ENCODE results near the gene ATP8A2. TPM values are rescaled to one million over a fixed set of nuclear protein-coding genes. Genes with fewer than 3 reads are reported as not detected.

The ATP8A2 gene
- total RNA-seq, 1 donor from 2014 or later, result 1.9 TPM

DNA sequence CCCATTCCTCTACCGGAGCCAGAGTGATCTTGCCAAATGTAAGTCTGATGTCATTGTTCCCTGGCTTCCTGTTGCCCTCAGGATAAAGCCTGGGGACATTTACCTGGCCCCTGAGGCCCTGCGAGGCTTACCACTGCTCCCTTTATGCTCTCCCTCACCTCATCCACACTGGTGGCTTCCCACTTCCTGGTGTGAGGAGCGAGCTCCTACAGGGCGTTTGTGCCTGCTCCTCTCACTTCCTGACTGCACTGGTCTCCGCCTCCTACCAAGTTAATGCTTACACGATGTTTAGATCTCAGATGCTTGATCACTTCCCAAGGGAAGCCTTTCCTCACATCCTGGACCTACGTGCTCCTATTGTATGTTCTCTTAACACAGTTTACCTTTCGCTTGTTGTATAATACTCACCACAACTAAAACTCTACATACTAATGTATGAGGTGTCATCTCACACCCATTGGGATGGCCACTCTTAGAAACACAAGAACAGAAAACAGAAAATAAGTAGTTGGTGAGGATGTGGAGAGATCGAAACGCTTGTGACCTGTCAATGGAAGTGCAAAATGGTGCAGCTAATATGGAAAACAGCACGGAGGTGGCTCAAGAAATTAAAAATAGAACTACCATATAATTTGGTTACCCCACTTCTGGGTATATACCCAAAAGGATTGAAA, 502.4 kb downstream of the ATP8A2 start:
- TF ChIP-seq, protein P1, sequence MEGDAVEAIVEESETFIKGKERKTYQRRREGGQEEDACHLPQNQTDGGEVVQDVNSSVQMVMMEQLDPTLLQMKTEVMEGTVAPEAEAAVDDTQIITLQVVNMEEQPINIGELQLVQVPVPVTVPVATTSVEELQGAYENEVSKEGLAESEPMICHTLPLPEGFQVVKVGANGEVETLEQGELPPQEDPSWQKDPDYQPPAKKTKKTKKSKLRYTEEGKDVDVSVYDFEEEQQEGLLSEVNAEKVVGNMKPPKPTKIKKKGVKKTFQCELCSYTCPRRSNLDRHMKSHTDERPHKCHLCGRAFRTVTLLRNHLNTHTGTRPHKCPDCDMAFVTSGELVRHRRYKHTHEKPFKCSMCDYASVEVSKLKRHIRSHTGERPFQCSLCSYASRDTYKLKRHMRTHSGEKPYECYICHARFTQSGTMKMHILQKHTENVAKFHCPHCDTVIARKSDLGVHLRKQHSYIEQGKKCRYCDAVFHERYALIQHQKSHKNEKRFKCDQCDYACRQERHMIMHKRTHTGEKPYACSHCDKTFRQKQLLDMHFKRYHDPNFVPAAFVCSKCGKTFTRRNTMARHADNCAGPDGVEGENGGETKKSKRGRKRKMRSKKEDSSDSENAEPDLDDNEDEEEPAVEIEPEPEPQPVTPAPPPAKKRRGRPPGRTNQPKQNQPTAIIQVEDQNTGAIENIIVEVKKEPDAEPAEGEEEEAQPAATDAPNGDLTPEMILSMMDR (IDR thresholded peaks at IDR 0.05), result no peak
- no peaks in the 10 kb centered on the region for H3K36me3 ChIP-seq
- no peaks in the 10 kb centered on the region for H3K4me1 ChIP-seq
- no peaks in the 10 kb centered on the region for H3K27me3 ChIP-seq
- no peaks in the 10 kb centered on the region for H3K9me3 ChIP-seq
- ATAC-seq (no peak), DNase-seq (no peak)
- H3K27ac ChIP-seq, result no peak overlapping the region
- intact Hi-C loops (cut with DNase I), result no loop called here
- H3K4me3 ChIP-seq, result no peak overlapping the region

DNA sequence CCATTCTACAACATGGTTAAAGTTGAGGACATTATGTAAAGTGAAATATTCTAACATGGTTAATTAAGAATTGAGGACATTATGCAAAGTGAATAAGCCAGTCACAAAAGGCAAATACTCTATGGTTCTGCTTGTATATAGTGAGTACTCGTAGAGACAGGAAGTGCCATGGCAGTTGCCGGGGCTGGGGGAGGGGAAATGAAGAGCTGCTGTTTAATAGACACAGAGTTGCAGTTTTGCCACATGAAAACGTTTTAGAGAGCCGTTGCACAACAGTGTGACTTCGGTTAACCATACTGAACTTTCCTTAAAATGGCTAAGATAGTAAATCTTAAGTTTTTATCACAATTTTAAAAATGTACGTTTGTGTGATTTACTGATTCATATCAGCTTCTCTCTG, 503.1 kb downstream of the ATP8A2 start:
- DNase-seq, result no peak

DNA sequence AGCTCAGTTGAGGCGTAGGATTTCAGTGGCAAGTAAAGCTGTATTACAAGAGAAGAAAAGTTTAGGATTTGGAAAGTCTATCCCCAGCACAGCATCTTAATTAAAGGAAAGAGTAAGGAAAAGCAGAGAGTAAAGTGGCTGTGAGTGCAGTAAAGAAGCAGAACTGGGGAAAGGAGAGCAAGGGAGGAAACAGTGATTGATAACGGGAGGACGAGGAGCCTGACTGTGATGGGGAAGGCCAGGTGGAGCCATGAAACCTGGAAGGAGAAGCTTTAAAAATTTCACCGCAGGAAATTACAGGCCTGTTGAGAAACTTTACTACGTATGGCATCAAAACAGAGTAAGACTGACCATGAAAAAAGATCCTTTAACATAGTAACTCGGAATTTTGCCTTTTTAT, 504.5 kb downstream of the ATP8A2 start:
- DNase-seq (no peak), ATAC-seq (no peak)
- no peaks in the 10 kb centered on the region for H3K27me3 ChIP-seq
- H3K4me3 ChIP-seq, result no peak overlapping the region
- no peaks in the 10 kb centered on the region for H3K9me3 ChIP-seq
- H3K4me1 ChIP-seq, result no peaks in the 10 kb centered on the region
- intact Hi-C loops (cut with DNase I), result no loop called here
- TF ChIP-seq, protein P1 (IDR thresholded peaks at IDR 0.05), result no peak
- no peaks in the 10 kb centered on the region for H3K36me3 ChIP-seq
- H3K27ac ChIP-seq, result no peak overlapping the region

More for the DNA sequence above, 503.1 kb downstream of the ATP8A2 start:
- intact Hi-C loops (cut with DNase I), result no loop called here
- no peaks in the 10 kb centered on the region for H3K9me3 ChIP-seq
- TF ChIP-seq, protein P1 (IDR thresholded peaks at IDR 0.05), result no peak
- no peak overlapping the region for H3K4me3 ChIP-seq
- peak; percentile 35 for ATAC-seq
- no peaks in the 10 kb centered on the region for H3K27me3 ChIP-seq
- H3K27ac ChIP-seq, result no peak overlapping the region
- no peaks in the 10 kb centered on the region for H3K4me1 ChIP-seq
- H3K36me3 ChIP-seq, result no peaks in the 10 kb centered on the region

DNA sequence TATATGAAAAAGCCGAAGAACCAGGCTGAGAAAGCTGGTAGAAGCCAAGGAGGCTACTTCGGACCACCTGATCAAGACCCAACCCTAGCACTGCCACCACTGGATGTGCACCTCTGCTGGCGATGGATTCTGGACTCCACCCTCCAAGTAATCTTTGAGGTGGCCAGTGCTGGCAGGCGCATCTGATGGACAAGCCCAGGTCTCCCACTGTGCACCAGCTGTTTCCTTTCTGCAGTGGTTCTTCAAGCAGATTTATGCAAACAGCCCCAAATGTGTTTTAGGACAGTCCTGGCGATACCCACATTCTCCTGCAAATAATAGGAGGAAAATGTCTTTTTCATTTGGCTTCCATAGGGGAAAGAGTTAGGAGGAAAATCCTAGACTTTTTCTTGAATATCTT, 507.7 kb downstream of the ATP8A2 start:
- DNase-seq (no peak), ATAC-seq (no peak)
- intact Hi-C loops (cut with DNase I), result no loop called here
- Histone ChIP-seq H3K27ac (no peak overlapping the region), H3K9me3 (no peaks in the 10 kb centered on the region), H3K36me3 (no peaks in the 10 kb centered on the region), H3K4me1 (no peaks in the 10 kb centered on the region), H3K27me3 (no peaks in the 10 kb centered on the region), H3K4me3 (no peak overlapping the region)
- TF ChIP-seq, protein P1 (IDR thresholded peaks at IDR 0.05), result no peak

DNA sequence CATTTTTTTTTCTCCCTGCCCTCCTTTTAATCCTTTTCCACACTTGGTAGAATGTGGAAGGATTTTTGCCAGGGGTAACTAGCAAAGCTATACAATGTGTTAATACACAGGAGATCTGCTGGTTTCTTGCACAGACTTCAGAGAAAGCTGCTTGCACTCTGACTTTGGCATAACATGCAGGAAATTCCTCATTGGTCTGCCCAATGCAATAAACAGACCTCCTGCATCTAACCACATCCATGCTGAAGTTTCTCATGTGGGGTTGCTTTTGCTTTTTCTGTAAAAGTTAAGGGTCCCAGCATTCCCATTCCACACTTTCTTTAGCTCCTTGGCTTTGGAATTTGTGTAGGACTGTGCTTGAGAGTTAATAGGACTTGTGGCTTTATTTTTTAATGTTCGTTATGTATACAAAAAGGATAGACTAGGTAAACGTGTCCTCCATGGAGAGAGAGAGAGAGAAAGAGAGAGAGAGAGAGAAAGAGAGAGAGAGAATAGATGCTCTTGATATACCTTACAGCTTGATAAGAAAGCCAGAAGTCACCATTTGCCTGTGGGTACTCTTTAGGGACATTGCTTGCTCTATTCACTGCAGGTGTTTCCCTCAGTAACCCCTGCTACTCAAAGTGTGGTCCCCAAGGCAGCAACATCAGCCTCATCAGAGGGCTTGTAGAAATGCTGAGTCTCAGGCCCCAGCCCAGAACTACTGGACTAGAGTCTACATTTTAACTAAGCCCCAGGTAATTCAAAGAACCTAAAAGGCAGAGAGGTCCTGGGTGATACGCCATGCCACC, 509.6 kb downstream of the ATP8A2 start:
- no peaks in the 10 kb centered on the region for H3K36me3 ChIP-seq
- H3K4me3 ChIP-seq, result no peak overlapping the region
- intact Hi-C loops (cut with DNase I), result no loop called here
- H3K27me3 ChIP-seq, result no peaks in the 10 kb centered on the region
- H3K4me1 ChIP-seq, result no peaks in the 10 kb centered on the region
- H3K27ac ChIP-seq, result no peak overlapping the region
- TF ChIP-seq, protein P1 (IDR thresholded peaks at IDR 0.05), result no peak
- DNase-seq (no peak), ATAC-seq (no peak)
- H3K9me3 ChIP-seq, result no peaks in the 10 kb centered on the region

Measured in upper lobe of right lung (tissue), 1 donor.